22Rv1 (cell line): ENCODE results near the gene IRX3.

Experiments
- H3K27ac ChIP-seq: fragments of 450-650 bp; 2 replicates; pipeline ENCODE4 v1.5.1; 2017
- CTCF ChIP-seq: fragments of 450-650 bp; IDR thresholded peaks from 2 replicates; pipeline ENCODE4 v1.5.1; 2017; ENCODE audit warnings: mild to moderate bottlenecking
- ZFX ChIP-seq: fragments of 450-650 bp; IDR thresholded peaks from 2 replicates; pipeline ENCODE4 v1.6.1; 2017; ENCODE audit warnings: antibody characterized with exemption, borderline replicate concordance

Gene IRX3

GRCh38 chr16:54246454-54246821 is 40.1 kb downstream of the IRX3 start:
- H3K27ac ChIP-seq: no peak overlapping the region
- TF ChIP-seq ZFX (no peak), CTCF (no peak)

DNA sequence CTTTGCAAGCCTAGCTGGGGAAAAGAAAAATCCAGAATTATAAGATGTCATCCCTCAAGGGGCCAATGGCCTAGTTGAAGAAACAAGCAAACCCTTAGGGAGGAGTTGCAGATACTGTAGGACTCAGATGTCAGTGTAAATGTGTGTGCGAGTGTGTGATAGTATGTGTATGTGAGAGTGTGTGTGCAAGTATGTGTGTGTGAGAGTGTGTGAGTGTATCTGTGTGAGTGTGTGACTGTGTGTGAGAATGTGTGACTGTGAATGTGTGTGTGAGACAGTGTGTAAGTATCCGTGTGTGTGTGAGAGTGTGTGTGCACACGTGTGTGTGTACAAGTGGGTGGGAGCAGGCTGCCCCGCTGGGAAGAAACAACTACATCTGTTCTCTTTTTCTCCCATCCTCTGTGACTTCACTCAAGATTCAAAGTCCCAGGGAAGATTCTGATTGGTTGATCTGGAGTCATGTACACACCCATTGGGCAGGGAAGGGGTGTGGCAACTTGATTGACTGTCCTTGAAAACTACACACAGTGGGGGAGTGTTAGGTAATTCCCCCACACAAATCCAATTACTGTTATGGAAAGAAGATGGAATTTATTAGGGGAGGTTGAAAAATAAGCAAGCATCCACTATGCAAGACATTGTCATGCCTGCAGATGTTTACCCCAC is 40.7 kb downstream of the IRX3 start:
- no peak for TF ChIP-seq CTCF
- TF ChIP-seq ZFX: no peak
- H3K27ac ChIP-seq: no peak overlapping the region

- no peak overlapping the region for H3K27ac ChIP-seq
- no peak for TF ChIP-seq ZFX
These were observed 42.3 kb downstream of the IRX3 start for GRCh38 chr16:54244061-54244886.

DNA sequence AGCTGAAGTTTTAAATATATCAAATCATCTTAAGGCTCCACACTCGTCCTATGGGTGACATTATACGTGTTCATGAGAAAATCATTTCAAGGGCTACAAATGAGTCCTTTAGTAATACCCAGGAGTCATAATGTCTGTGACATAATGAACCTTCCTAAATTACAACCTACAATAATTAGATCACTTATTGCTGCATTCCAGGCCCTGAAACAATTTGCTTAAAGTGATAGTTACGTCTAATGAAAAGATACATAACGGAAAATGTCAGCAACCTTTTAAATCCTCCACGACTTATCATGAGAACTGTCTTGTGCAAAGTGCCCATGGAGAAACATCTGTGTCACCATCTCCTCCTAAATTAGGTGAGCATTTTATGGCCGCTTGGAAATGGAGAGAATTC is 43.4 kb downstream of the IRX3 start:
- TF ChIP-seq CTCF (no peak), ZFX (no peak)
- H3K27ac ChIP-seq: no peak overlapping the region

DNA sequence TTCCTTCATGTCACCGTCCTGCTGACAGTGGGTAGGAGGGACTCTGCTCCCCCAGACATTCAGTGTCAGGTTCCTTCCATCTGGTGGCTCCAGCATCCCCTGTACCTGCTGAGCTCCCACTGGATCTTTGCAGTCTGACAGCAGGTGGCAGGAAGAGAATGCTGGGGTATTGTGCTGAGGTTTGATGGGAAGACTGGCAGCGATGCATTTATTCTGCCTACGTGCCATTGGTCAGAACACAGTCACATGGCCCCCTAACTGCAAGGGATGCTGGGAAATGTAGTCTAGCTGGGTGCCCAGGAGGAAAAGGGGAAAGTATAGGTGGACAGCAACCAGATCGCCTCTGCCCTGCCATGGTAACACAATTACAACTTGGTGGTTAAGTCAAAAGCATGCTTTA is 44.4 kb downstream of the IRX3 start:
- no peak overlapping the region for H3K27ac ChIP-seq
- TF ChIP-seq CTCF: no peak

DNA sequence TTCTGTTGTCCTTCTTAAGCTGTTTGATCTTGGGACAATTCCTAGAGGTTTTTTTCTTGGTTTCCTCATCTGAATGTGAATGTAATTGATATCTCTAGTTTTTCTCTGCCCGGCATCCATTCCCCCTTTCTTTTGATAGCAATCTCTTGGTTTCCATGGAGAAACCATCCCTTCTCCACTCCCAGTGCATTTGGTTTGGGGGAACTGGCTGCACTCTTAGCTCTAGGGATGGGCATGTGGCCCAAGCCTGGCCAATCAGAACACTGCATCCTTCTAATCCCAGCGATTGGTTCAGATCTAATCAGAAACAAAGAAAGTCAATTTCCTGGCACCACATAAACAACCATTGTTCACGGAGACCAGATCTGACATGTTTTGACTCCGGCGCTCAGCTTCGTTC is 45.1 kb downstream of the IRX3 start:
- TF ChIP-seq ZFX: no peak
- TF ChIP-seq CTCF: no peak
- H3K27ac ChIP-seq: no peak overlapping the region

- TF ChIP-seq CTCF (no peak), ZFX (no peak)
- H3K27ac ChIP-seq: no peak overlapping the region
These were observed 46.1 kb downstream of the IRX3 start for GRCh38 chr16:54240271-54241129.
